Left colon (tissue), 2 donors: ENCODE data around the gene CEP63. TPM values are rescaled to one million over a fixed set of nuclear protein-coding genes. Genes with fewer than 3 reads are reported as not detected.

Experiments
- ATAC-seq: fragments of 200-7000 bp; cut with Tn5 transposase; one replicate; pipeline ENCODE4 v1.9.1; 2020; ENCODE audit warnings: mild to moderate bottlenecking, moderate library complexity
- DNase-seq, 2 donors: peaks; one replicate each; pipeline ENCODE4 v3.0.0-alpha.2; 2020
- intact Hi-C, 2 donors: fragments of 100-400 bp; cut with DNase I in 1 of 2; cut with micrococcal nuclease in 1 of 2; formaldehyde crosslinking; loops; one replicate each; pipeline versions ENCODE4 v1.11.2 to v1.14.0; 2022; cut with DNase I, micrococcal nuclease
- long read RNA-seq: library from polyadenylated mRNA; unstranded; transcript quantifications from one replicate; pipeline ENCODE4 v2.0.0, GENCODE V29; 2021
- total RNA-seq, 2 donors: library from RNA; stranded (reverse); fragmentation: NEBNext Ultra II Directional; extraction: Animal tissue kit (Norgen Biotek cat#: 25700); gene quantifications; one replicate each; pipeline ENCODE4 v1.2.1, GENCODE V29; 2021
- donor health status: DM: no; HTN: no; CAD: no.
- donor health status: DM: yes; HTN: yes; CAD: no.

CEP63 gene
- total RNA-seq = 10 to 100 TPM; 19.7 to 20.5 TPM
- long read RNA-seq, partial matches to known transcripts = 3 of 17 reads
- long read RNA-seq, other reads (novel, unspliced or antisense) = 10 of 17 reads

DNA sequence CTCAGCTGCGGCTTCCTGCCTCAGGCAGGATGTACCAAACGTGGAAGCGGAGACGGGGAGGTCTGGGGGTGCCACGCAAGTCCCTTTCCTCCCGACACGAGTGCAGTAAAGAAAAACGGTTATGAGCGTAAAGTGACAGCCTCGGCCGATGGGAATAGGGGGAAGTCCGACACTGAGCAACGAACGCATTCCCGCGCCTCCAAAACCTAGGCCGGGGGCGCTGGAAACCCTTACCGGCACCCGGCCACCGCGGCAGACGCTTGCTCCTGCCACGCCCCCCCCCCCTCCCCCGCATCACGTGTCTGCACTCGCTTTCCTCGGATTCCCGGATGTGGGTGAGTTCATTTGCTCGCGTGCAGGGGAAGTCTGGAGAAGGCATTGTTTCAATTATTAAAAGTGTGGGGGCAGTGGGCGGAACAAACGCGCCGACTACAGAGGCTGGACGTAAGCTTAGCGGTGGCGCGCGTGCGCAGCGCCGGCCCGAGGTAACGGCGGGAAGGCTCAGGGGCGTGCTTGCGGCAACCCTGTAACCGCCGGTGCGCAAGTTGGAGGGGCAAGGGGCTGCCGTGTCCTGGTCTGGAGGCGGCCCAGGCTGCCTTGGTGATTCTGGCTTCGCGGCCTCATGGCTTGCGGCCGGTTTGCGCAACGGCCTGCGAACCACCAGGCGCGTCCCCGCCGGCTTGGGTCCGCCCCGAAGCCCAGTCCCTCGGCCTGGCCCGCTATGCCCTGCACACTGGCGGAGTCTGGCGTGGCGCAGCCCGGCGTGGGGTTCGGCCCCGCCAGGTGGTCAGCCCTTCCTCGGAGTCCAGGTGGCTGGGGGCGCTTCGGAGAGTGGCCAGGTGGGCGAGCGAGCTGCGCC is at the start of gene CEP63, which contains the start of gene ANAPC13:
Gene CEP63 (plus strand): TSS at position 340 of the 859 bp plus-strand sequence. CDS start 9,264 bp downstream, outside the sequence.
Gene ANAPC13 (minus strand): TSS at position 268 of the 859 bp plus-strand sequence. CDS start 3,081 bp downstream, outside the sequence.
- ATAC-seq (peak; percentile 89), DNase-seq (peak; percentile 93 to 97)
- intact Hi-C loops = no loop called here

DNA sequence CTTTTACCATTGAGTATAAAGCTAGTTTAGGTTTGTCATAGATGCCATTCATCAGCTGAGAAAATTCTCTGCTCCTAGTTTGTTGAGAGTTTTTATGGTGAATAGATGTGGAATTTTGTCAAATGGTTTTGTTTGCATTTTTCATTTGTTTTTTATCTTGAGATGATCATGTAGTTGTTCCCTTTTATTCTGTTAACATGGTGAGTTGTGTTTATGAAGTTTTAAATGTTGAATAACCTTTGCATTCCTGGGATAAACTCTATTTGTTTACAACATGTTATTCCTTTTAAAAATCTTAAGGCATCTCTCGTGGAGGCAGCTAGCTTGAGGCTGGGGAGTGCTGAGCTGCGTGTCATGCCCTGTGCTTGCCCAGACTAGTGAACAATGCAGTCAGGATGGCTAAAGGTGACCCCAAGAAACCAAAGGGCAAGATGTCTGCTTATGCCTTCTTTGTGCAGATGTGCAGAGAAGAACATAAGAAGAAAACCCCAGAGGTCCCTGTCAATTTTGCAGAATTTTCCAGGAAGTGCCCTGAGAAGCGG is 48.6 kb upstream of the CEP63 start:
- ATAC-seq (no peak), DNase-seq (no peak)
- intact Hi-C loops = no loop called here

DNA sequence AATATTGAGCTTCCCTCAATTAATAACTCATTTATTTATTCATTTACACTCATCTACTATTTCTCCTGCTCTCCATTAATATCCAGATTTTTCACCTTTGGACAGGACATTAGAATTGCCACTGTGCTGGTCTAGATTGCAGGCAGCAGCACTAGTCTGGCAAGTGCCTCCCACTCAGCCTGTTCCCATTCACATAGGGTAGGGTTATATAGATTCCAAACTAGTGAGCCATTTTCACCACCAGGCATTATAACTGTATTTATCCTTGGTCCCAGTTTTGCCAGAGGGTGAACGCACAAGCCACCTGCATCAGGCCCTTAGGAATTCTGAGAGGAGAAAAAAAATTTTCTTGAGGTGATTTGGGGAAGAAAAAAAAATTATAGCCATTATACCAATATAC is 44.5 kb upstream of the CEP63 start:
- ATAC-seq = no peak
- intact Hi-C loops = no loop called here
- DNase-seq = no peak

DNA sequence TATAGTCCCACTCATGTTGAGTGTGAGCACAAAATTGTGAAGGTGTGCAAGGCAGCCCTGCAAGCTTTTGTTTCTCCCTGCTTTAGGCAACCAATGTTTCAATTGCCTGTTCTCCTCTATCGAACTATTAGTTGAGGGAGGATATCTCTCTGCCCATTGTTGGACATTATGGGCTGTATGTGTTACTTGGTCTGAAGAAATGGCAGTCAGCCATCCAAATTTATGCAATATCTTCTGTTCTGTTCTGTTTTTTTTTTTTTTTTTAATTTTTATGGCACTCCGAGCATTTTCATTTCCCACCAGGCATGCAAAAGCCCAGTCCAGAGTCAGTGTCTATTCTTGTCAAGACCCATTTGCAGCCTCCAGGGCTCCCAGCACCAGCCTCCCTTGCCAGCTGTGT is 44.0 kb upstream of the CEP63 start:
- no peak for DNase-seq
- intact Hi-C loops = no loop called here
- ATAC-seq = no peak

DNA sequence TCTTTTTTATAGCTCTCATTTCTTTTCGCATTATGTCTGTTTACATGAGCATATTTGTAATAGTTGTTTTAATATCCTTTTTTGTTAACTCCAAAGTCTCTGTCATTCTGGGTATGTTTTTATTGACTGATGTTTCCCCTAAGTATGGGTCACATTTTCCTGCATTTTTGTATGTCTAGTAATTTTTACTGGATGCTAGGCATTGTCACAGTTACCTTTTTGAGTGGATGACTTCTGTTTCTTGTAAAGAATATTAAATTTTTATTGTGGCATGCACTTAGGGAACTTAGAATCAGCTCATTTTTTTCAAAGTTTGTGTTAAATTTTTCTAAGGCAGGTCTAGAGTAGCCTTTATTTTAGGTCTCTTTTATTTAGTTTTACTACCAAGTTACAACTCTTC is 40.8 kb upstream of the CEP63 start:
- DNase-seq (no peak), ATAC-seq (no peak)
- intact Hi-C loops = no loop called here

DNA sequence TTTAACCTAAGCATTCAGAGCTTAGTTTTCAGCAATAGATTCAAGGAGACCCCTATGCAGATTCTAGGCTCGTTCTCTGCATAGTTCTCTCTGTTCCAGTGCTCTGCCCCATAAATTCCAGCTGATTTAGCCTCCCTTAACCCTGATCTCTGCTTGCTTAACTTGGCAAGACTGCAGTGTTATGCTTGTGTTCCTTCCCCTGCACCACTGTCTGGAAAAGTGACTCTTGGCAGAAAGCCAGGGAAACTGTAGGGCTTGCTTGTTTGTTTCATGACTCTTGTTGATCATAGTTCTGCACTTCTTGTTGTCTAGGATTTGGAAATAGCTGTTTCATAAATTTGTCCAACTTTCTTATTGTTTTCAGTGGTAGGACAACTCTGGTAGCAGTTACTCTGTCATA is 40.2 kb upstream of the CEP63 start:
- no peak for DNase-seq
- intact Hi-C loops = no loop called here
- ATAC-seq = no peak

DNA sequence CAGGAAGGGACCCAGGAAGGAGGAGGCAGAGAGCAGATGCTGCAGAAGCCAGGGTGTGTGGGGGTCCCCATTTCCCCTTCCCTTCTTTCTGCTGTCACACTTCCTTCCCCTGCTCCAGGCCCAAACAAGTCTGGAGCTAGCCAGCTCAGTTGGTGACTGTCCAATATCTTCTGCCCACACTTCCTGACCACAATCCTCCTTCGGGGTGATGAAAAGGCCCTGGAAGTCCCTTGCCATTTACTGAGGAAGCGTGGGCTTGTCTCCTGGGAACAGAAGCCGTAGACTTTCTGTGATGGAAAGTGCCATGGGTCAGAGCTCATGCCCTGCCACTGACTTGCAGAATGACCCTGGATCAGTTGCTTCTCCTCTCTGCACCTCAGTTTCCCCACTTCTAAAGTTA is 39.1 kb upstream of the CEP63 start:
- intact Hi-C loops = no loop called here
- DNase-seq (no peak), ATAC-seq (no peak)

DNA sequence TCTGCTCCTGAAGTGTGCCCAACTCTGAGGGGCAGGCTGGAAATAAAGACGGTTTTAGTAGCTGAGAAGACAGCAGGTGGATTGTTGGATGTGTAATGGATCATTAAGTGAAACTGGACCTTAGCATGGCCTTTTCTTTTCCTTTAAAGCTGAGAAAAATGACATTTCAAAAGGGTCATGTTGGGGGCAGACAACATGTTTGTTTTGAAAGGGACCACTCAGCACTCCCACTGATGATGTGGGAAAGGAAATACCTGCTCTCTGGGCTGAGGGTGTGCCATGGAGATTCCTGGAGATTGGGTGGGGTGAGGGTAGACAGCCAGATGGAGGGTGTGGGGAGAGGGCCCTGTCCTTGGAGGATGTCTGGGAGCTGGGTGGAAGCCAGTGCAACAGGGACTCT is 38.5 kb upstream of the CEP63 start:
- intact Hi-C loops = no loop called here
- no peak for ATAC-seq
- no peak for DNase-seq

DNA sequence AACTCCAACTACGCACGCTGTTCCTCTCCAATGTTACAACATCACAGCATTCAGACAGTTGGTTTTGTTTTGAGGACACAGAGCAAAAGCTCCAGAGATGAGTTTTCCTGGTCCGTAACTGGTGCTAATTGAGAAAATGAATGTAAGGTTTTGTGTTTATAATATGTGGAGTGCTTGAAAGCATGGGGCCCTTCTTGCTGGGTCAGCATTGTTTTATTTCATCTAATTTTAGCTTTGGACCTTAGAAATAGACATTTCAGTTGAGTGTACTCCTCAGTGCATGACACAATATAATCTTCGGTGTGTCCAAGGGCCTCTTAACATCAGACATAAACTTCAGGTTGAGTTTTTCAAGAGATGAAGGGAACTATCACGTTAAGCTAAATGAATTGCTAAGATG is 37.2 kb upstream of the CEP63 start:
- DNase-seq (no peak), ATAC-seq (no peak)
- intact Hi-C loops = no loop called here

DNA sequence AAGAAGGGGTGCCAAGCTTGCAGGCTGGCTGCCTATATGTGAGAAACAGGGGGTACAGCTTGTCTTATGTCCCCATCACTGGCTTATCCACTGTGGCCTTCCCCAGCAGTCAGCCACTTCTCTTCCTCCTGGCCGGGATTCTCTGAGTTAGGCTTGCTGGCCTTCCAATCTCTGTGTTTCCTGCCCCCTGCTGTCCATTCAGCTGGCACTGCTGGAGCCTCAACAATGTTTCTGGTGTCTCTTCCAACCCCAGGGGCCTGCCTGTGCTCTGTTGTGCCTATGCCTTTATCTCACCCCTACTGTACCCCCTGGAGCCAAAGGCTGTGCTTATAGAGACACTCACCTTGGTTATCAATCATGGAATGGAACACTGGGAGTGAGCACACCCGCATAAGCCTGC is 36.6 kb upstream of the CEP63 start:
- intact Hi-C loops = no loop called here
- peak; percentile 71 for ATAC-seq
- DNase-seq = peak in 1 of 2 donors; percentile 34

DNA sequence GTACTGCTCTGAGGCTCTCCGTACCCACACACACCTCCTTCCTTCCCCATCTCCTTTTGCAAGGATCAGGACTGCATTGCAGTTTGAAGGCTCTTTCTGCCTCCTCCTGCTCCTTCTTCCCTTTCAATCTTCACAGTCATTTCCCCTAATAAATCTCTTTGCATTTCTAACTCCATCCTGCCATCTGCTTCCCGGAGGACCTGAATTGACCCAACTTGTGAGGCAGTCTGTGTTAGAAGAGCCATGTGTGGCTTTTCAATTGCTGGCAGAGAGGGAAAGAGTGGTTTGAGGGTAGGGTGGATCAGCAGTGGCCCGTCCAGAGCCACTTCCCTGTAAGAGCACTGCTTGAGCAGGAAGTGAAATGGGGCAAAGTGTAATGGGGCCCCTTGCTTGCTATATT is 35.9 kb upstream of the CEP63 start:
- no peak for ATAC-seq
- DNase-seq = no peak
- intact Hi-C loops = no loop called here

DNA sequence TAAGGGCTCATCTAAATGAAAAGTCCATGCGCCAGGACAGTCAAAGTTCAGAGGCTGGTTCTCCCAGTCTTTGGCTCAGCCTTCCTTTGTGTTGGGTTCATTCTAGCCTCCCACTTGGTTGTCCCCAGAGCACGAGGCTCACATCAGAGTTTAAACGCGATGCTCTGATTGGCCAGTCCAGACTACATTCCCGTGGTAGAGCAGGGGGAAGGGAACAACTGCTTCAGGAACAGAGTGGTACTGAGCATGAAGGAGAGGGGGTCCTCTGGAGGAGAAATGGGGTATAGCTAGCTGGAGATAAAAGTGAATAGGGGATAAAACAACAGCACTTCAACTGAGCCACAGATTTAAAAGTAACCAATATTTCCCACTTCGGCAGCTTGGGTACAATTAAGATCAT is 32.2 kb upstream of the CEP63 start:
- ATAC-seq (no peak), DNase-seq (no peak)
- intact Hi-C loops = no loop called here

DNA sequence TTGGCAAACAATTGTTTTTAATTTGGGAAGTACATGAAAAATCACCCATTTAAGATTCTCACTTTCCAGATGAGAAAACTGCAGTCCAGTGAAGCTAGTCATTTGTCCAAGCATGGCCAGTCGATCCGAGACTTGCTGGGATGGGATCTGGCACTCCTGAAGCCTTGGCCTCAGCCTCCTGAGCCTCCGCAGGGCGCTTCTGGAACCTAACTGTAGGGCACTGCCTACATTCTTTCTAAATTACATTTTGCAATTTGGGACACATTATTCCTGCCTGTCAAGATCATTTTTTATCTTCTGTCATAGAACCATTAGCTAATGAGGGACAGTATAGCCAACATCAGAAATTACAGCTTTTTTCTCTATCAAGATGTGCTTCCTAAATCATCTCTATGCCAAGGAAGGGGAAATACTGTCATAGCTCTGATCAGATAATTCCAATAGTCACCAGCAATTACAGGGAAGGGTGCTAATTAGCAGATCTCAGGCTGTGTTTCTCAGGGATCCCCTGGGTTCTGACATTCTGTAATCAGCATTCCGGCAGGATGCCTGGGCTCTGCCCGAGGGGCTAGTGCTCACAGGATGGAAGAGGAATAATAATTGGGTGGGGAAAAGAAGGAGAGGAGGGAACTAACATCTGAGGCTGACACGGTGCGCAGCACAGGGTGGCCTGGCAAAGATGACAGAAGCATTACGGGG is 28.3 kb upstream of the CEP63 start:
- no peak for ATAC-seq
- intact Hi-C loops = no loop called here
- DNase-seq = no peak

DNA sequence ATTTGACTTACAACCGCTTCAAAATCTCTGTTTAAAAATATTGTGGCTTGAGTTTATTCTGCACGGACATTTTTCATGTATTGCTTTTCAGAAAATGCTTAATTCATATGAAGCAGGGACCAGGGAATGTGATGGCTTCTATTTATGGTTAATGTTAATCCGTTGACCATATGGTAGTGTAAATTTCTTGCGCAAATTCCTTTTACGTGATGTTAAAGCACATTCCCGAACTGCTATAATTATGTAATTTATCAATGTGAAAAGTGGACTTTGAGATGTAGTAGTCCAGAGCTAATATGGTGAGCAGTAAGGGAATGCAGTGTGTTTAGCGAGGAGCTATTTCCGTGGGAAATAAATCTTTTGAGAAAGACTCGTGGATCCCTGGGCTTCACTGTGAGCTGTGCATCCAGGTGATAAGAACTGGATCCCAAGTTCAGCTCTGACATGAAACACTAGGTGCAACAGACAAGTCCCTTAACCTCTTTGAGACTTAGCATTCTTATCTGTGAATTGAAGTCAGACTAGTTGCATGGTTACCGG is 27.4 kb upstream of the CEP63 start:
- intact Hi-C loops = no loop called here
- ATAC-seq = no peak
- DNase-seq = no peak

DNA sequence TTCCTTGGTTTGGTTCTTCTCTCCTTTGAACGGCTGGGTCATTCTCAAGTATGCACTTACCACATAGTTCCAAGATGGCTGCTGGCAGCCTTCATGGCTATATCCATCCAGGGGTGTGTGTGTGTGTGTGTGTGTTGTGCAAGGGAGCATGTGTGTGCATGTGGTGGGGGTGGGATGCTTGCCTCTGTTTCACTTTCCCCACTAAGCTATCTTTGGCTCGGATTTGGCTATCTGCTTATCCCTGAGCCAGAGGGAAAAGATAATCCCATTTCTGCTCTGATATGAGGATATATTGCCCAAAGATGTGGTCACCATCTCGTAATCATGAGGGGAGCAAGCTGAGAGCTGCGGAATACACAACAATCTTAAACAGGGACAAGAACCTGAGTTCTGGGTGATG is 26.3 kb upstream of the CEP63 start:
- DNase-seq = no peak
- ATAC-seq = no peak
- intact Hi-C loops = no loop called here

DNA sequence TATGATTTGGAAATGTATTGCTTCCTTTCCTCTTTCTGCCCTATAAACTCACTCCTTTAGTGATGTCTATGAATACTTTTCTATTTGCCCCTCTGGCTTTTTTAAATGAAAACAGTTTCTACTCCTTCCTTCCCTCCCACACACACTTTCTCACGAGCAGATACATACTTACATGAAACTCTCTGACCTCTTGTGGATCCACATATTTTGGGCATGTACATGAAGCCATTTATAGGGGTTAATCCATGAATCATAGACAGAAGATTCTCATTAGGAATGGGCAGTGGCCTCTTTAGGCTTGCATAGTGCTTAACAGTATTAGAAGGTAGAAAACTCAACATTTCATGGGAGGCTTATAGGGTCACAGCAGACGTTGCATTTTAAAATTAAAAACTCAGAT is 24.9 kb upstream of the CEP63 start:
- intact Hi-C loops = no loop called here
- no peak for ATAC-seq

DNA sequence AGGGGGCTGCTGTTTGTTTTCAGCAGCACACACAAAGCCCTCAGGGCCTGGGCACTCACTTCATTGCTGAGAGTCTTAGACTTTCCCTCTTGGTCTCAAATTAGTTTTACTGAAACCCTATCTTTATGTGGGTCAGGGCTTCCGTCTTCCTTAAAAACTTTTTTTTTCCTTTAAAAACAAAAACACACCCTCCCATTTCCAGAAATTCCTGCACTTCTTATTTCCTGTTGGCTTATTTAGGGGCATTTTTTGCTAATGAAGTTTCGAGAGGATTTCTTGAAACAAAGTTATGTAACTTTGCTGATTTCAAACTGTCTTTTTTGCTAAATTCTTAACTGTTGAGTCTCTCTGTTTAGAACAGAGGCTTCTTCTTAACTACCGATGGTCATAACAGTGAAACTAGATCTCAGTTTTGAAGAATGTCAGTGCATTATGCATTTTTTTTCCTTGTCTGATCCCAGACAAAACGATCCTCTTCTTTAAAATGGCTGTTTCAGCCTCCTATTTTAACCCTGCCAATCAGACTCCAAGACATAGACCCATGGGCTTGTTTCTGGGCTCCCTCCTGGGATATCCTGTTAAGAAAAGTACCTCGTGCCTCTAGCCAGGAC is 23.4 kb upstream of the CEP63 start:
- DNase-seq (no peak), ATAC-seq (no peak)
- intact Hi-C loops = no loop called here

More for the DNA sequence above, 24.9 kb upstream of the CEP63 start:
- DNase-seq = no peak

DNA sequence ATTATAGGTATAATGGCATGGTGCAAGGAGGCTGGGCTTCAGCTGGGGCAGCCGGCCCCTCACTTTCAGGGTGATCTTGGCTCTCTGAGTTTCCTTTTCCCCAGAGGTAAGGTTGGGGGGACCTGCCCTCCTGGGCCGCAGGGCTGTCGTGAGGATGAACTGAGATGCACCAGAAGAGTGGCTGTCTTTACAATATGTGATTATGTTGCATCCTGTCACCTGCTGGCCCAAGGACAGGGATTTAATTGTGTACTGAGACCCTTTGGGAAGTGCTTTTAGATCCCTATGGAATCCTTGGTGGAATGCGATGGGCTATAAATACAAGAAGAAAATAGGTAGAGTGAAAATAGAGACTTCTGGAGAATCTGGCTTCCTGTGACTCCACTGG is 22.2 kb upstream of the CEP63 start:
- DNase-seq (no peak), ATAC-seq (no peak)
- intact Hi-C loops = no loop called here

DNA sequence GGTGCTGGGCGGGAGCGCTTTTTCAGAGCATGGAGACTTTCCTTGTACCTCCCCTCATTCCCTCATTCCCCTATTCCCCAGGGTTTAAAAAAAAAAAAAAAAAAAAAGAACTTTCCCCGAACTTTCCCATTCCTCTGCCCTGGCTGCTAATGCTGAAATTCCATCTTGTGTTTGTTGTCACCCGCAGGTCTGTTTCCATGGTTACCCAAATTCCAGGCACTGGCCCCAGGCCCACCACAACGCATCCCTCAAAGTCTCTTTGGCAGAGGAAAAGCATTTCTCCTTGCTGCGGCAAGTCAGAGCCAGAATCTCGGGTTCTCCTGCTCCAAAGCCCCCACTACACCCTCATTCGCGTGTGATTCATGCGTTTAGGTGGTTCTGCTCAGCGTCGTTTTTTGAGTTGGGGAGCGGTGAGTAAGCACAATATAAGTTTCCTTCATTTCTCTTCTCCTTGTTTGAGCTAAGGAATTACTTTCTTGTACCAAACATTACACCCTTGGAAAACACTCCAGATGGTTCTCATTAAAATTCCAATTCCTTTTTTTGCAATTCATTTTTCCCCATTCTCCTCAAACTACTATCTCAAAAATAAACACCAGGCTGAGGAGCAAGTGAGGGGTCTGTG is 21.7 kb upstream of the CEP63 start:
- peak; percentile 25 to 51 for DNase-seq
- intact Hi-C loops = no loop called here
- no peak for ATAC-seq
